Right forelimb (tissue), 1 donor: ENCODE measurements around the gene UBA52.

Experiments used
- DNase-seq: peaks from one replicate; pipeline ENCODE4 v3.0.0-alpha.2; 2018

UBA52 gene

DNA sequence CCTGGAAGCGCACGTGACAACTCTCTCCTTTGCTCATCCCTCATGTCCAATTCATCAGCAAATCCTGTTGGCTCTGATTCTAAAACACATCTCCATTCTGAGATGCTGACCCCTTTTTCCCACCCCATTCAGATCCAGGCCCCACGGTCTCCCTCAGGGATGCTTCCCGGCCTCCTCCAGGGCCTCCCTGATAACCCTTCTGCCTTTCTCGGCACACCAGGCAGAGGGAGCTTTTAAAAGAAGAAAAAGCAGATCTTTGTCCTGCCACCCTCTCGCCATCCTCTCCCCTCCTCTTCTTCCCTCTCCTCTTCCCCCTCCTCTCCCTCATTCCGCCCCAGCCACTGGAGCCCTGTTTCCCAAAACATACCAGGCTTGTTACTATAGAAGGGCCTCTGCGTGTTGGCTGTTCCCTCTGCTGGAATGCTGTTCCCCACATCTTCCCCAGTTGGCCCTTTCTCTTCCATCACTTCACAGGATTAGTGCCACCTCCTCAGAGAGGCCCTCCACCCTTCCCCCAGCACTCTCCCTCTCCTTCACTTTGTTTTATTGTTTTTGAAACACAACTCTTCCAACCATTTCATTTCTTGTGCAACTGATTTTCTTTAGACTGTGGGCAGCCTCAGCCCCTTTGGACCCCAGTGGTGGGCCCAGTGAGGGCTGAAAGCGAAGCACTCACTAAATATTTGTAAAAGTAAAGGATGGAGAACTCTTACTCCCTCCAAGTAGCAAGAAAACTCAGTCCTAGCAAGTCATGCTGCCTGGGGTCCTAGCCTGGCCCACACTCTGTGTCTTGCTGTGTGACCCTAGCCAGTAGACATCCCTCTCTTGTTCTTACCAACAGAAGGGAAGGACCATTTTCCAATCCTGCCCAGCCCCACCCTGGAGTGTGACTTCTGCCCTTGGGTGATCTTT is 37.4 kb downstream of the UBA52 start:
- no peak for DNase-seq

DNA sequence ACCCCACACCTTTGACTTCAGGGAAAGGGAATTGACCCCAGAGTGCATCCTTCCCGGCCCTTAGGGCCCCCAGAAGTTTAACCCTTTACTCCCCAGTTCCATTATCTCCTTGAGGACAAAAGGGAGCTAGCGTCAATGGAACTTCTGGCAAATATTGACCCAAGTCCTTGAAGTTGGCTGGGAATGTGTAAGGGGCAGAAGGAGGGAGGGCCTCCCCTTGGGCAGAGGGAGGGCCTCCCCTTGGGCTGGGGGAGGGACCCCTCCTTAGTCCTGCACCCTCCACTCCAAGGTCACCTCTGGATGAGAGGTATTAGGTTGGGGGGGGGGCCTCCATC is 38.0 kb downstream of the UBA52 start:
- DNase-seq, result no peak

DNA sequence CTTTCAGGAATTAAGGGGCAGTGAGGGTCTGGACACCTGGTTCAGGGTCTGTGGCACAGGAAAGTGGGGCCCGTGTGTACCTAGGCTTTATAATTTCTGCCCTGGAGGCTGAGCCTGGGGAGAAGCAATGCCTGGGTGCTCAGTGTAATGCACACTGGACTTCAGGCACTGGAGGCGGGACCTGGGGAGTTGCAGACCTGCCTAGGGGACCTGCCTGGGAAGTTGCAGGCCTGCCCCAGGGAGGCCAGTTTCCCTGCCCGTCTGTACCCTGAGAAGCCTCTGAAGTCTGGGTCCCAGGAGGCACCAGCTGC is 38.5 kb downstream of the UBA52 start:
- DNase-seq, result no peak

DNA sequence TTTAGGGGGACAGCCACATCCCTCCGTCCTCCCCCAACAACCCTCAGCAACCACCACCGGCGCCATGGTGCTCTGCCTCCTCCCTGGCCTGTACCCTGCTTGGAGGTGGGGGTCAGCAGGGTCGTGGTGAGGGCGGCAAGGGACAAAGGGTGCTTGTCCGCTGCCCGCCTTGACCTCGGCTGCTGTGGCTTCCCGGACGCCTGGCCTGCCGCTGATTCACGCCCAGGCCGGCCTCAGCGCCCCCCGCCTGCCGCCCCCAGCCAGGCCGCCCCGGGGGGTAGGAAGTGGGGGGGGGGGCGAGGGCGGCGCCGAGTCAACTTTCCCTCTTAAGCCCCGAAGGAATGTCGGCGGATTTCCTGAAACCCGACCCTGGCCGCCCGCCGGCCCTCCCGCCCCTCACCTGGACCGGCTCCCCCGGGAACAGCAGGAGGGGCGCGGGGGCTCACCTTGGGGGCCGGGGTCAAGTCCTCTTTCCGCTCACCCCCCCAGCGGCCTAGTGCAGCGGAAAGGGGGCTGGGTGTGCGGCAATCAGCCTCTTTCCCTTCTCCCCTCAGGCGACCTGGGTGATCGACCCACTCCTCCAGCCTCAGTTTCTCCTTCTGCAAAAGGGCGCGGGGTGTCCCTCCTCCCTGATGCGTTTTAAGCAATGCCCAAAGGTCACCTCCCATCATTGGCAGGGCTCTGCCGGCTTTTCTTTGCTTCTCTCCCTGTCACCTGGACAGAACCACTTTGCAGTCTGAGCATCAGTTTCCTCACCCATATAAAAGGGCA is 39.1 kb downstream of the UBA52 start:
- no peak for DNase-seq

DNA sequence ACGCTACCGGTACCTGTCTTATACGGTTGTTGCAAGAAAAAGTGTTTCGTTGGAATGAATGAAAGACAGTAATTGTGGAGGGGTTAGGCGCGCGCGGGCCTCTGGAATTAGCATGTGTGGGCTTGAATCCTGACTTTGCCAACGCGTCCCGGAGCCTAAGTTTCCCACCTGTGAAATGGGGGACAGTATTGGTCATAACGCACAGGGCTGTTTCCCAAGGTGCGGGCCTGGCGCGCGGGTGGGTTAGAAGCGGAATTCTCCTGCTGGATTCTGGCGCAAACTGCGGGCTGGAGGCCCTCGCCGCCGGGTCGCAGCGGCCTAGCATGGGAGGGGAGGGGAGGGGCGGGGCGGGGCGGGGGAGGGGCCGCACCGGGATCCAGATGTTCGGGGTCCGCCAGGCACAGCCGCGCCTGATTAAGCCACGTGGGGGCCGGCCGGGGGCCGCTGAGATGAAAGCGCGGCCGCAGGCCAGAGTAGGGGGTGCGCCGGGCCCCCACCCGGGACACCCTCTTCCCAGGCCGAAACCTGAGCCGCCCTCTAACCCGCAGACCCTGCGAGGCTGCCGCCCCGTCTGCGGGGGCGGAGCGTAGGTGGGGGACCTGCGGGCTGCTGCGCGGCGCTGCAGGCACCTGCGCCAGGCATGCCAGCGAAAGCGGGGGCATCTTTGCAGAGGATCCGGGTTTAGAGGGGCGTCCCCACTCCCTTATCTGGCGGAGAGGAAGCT is 39.8 kb downstream of the UBA52 start:
- no peak for DNase-seq

DNA sequence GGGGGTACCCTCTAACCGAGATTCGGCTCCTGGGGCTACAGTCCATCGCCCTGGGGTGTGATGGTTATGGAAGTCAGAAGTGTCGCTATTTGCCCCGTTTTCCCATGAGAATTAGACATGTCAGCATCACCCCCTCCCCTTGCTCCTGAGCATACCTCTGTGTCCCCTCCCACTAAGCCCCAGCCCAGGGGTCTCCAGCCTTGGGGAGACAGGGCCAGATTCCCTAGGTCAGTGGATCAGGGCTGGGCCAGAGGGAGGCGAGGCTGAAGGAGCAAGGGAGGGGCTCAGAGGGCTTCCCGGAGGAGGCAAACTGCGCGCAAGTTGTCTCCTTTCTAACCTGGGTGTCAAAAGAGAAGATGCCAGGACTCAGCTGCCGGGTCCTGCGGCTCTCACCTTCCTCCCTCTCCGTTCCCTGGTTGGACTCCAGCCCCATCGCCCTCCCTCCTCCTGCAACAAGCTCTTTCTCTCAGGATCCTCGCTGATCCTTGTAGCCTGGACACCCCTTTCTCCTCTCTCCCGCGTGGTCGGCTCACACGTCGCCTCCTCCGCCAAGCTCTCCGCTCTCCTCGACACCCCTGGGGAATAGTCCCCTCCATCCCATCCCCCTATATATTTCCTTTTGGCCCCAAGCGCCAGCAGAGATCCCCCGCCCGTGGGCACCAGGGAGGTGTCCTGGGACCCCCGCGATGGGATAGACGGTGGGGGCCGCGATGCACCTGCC is 40.6 kb downstream of the UBA52 start:
- DNase-seq, result no peak

DNA sequence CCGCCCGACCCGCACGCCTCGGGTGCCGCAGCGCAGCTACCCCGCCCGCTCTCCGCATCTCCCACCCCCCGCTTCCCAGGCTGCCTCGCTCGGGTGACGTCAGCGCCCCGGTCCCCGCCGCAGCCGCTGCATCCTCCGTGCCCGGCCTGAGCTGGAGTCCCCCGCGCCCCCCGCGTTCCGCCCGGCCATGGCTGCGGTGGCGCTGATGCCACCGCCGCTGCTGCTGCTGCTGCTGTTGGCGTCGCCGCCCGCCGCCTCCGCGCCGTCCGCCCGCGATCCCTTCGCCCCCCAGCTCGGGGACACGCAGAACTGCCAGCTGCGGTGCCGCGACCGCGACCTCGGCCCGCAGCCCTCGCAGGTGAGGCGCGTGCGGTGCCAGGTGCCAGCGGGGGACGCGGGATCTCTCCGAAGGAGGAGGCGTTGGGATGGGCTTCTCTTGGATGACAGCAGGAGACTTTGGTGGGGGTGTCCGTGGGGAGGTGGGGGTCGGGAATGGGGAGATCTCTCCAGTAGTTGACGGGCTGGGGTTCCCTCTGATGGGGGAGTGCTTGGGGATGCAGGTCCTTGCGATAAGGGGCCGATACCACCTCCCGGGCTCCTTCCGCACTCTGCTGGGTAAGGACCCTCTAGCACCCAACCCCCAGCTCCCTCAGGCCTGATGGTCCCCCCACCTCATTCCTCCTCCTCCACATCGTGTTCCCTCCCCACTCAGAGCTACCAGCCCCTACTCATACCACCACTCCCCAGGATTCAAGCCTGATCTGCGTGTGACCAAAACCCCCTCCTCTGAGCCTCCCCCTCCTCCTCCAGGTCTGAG is 41.3 kb downstream of the UBA52 start, which contains the start of gene TMEM59L:
TMEM59L (plus strand) TSS at position 99 of the 817 bp plus-strand sequence; CDS start at position 188, 89 bp downstream.
- no peak for DNase-seq

DNA sequence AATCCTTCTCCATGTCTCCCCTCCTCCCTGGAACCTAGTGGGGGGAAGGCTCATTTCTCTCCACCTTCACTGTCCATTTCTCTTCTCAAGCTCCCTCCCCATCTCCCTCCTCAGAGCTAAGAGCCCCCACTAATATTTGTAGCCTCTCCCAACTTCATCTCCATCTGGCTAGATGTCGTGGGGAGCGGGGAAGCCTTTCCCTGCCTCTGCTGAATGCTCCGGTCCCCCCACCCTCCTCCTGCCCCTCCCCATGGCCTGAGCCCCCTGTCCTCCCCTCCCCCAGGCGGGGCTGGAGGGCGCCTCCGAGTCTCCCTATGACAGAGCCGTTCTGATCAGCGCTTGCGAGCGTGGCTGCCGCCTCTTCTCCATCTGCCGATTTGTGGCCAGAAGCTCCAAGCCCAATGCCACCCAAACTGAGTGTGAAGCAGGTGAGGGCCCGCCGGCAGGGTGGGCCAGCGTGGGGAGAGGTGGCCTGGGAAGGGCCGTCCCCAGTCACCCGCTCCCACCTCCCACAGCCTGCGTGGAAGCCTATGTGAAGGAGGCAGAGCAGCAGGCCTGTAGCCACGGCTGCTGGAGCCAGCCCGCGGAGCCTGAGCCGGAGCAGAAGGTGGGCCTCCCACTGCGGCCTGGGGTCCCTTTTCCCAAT is 42.1 kb downstream of the UBA52 start:
- DNase-seq, result no peak

DNA sequence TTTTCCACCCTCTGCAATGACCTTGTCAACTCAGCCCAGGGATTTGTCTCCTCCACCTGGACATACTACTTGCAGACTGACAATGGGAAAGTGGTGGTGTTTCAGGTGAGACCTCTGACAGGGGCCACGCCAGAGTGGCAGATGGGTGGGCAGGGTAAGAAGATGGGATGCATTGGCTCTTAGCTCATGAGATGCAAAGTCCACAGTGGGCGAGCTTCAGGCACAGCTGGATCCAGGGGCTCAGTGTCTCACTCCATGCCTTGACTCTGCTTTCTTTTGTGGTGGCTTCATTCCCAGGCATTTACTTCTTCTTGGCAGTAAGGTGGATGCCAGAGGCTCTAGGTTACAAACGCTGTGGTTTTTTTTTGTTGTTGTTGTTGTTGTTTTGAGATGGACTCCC is 44.4 kb downstream of the UBA52 start:
- no peak for DNase-seq

DNA sequence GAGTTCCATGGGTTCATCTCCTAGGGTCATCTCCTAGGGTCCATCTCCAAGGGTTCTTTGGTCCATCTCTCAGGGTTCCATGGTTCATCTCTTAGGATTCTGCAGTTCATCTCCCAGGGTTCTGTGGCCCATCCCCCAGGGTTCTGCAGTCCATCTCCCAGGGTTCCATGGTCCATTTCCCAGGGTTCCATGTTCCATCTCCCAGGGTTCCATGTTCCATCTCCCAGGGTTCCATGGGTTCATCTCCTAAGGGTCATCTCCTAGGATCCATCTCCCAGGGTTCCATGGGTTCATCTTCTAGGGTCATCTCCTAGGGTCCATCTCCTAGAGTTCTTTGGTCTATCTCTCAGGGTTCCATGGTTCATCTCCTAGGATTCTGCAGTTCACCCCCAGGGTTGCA is 45.9 kb downstream of the UBA52 start:
- no peak for DNase-seq

DNA sequence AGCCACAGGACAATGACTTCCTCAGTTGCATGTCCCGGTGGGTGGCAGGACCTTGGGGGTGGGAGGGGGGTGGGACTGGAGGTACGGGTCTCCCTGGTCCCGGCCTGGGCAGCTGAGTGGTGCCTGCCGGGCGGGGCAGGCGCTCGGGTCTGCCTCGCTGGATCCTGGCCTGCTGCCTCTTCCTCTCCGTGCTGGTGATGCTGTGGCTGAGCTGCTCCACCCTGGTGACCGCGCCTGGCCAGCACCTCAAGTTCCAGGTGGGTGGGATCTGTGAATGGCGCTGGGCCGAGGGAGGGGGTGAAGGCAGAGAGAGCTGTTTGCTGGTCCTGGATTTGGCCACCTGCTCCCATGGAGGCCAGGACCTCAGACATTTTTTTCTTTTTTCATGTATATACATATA is 46.6 kb downstream of the UBA52 start:
- no peak for DNase-seq

DNA sequence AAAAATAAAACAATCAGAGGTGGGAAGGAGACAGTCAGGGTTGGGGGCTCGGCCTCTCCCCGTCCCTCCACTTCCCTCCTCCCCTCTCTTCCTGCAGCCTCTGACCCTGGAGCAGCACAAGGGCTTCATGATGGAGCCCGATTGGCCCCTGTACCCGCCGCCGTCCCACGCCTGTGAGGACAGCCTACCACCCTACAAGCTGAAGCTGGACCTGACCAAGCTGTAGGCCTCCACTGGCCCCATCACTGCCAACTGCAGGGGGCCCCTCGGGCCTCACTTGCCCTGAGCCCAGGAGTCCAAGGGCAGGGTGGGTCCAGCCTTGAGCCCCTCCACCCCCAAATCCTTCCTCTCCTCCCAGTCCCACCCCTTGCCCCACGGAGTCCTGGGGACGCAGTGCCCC is 48.7 kb downstream of the UBA52 start:
- DNase-seq, result no peak

DNA sequence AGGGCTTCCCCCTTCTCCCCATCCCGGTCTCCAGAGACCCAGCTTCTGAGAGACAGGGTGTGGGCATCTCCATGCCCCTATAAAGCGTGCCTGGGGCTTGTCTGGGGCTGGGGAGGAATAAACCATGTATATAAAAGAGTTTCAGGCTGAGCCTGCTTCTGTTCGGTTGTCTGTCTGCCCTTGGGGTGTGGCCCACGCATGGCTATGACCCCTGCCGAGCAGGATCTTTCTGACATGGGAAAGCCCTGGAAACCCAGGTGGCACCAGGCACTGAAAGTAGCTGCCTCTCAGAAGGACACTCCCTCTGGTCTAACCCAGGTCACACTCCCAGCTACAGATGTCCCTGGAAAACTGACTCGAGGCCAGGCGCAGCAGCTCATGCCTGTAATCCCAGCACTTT is 49.2 kb downstream of the UBA52 start:
- DNase-seq, result no peak

DNA sequence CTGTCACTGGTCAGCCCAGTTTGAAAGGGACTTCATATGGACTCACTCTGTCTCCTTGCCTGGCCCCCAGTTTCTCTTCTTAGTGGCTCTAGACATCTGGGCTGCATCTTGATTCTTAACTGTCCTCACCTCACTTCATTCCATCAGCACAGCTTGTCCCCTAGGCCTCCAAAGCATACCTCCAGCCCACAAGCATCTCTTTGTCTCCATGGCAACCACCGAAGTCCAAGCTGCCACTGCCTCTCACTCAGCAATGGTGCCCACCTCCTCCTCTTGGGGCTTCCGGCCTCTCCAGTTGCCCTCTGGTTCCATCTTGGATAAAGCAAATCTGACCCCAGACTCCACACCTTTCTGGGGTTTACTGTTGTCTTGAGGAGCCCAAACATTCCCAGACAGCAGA is 55.2 kb downstream of the UBA52 start:
- DNase-seq, result no peak
